Posterior vena cava (tissue), 2 donors: ENCODE data around the gene CYRIA. TPM values are rescaled to one million over a fixed set of nuclear protein-coding genes. Genes with fewer than 3 reads are reported as not detected.

Source experiments
- DNase-seq: peaks from one replicate; pipeline ENCODE4 v3.0.0-alpha.2; 2020; ENCODE audit warnings: low spot score
- intact Hi-C, 2 donors: fragments of 100-400 bp; cut with DNase I; formaldehyde crosslinking; loops; one replicate each; pipeline versions ENCODE4 v1.14.1 to v1.14.2; 2022 to 2023
- total RNA-seq, 2 donors: library from RNA; stranded (reverse); fragmentation: NEBNext Ultra II Directional; extraction: Animal tissue kit (Norgen Biotek cat#: 25700); gene quantifications; one replicate each; pipeline ENCODE4 v1.2.1, GENCODE V29; 2021
- donor health status: DM: yes; HTN: yes; CAD: no.
- donor health status: DM: yes; HTN: yes; CAD: no.

CYRIA gene
- total RNA-seq, 2 donors from 2014 or later: 22.3 to 23.5 TPM

- intact Hi-C loops: no loop called here
- no peak for DNase-seq
Measured at GRCh38 chr2:16620590-16620989, 45.0 kb downstream of the CYRIA start.

GRCh38 chr2:16619576-16620245 lies 45.9 kb downstream of the CYRIA start:
- DNase-seq: no peak
- intact Hi-C loops: loop anchor here in 1 of 2 donors (10.0 kb wide), 1 partner anchor 135 kb away; no protein-coding TSS in a partner anchor

- intact Hi-C loops: loop anchor here in 1 of 2 donors (10.0 kb wide), 1 partner anchor 137 kb away; no protein-coding TSS in a partner anchor
- no peak for DNase-seq
Measured at GRCh38 chr2:16617282-16618266, 48.1 kb downstream of the CYRIA start.
